DOHH2 (cell line): ENCODE data around the gene ARIH2.

Experiments used
- EZH2phosphoT487 ChIP-seq: fragments of 200-600 bp; sonication (generic); IDR thresholded peaks from 2 replicates; pipeline ENCODE4 v1.6.1; 2017; ENCODE audit warnings: borderline replicate concordance, mild to moderate bottlenecking, antibody characterized with exemption, low read length, moderate library complexity, mixed read lengths
- TF ChIP-seq, protein P1 (sequence below): fragments of 200-600 bp; sonication (generic); IDR thresholded peaks from one replicate; pipeline ENCODE4 v1.5.1; 2014; ENCODE audit warnings: antibody characterized with exemption, mild to moderate bottlenecking, low read depth, low read length; ENCODE audit not compliant: poor library complexity, severe bottlenecking

DNA sequence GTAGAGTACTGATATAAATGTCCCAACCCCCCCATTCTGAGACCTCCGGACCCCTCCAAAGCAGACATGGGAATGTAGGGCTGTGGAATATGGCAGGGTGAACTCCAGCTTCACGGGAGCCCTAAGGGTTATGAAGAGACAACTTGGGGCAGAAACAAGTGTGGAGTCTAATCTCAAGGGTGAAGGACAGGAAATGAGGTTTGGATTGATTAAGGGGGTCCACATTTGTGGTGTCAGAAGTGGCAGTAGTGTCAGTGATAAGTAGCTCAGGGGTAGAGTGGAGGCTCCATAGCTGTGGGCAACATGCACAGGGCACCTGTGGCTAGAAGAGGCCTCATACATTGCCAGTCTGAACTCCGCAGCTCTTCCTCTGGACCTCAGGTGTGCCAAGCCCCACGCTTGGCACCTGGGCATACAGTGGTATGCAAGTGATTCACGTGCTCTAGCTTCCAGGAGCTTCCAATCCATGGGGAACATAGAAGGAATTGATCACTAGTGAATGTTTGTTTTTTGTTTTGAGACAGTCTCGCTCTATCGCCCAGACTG, 67.3 kb downstream of the ARIH2 start:
- TF ChIP-seq, protein P1, sequence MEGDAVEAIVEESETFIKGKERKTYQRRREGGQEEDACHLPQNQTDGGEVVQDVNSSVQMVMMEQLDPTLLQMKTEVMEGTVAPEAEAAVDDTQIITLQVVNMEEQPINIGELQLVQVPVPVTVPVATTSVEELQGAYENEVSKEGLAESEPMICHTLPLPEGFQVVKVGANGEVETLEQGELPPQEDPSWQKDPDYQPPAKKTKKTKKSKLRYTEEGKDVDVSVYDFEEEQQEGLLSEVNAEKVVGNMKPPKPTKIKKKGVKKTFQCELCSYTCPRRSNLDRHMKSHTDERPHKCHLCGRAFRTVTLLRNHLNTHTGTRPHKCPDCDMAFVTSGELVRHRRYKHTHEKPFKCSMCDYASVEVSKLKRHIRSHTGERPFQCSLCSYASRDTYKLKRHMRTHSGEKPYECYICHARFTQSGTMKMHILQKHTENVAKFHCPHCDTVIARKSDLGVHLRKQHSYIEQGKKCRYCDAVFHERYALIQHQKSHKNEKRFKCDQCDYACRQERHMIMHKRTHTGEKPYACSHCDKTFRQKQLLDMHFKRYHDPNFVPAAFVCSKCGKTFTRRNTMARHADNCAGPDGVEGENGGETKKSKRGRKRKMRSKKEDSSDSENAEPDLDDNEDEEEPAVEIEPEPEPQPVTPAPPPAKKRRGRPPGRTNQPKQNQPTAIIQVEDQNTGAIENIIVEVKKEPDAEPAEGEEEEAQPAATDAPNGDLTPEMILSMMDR, result no peak
- TF ChIP-seq EZH2phosphoT487, result no peak
